ENCODE data around the gene ANKRD45. TPM values are rescaled to one million over a fixed set of nuclear protein-coding genes. Genes with fewer than 3 reads are reported as not detected.
"Not testable (repeated sequence)": the region's sequence is repeated elsewhere in the genome, so short reads cannot be mapped to it uniquely, and the experiment has no call there.

ANKRD45 gene
- total RNA-seq, 2 donors from 2014 or later, result 0.14 to 0.42 TPM

- no peak for DNase-seq (ENCODE audit: low spot score)
- intact Hi-C loops (cut with DNase I), result no loop called here
These were observed 20.6 kb downstream of the ANKRD45 start for GRCh38 chr1:173648880-173649605.

- DNase-seq (ENCODE audit: low spot score), result no peak
- intact Hi-C loops (cut with DNase I), result no loop called here
These were observed 23.0 kb downstream of the ANKRD45 start for GRCh38 chr1:173646656-173647055.

GRCh38 chr1:173642450-173643139 is 27.1 kb downstream of the ANKRD45 start:
- intact Hi-C loops (cut with DNase I), result loop anchor here in 1 of 2 donors (1.0 kb wide), 1 partner anchor 49 kb away; no protein-coding TSS in a partner anchor
- not testable (repeated sequence) for DNase-seq (ENCODE audit: low spot score)

- intact Hi-C loops (cut with DNase I), result no loop called here
- no peak for DNase-seq (ENCODE audit: low spot score)
These were observed 30.5 kb downstream of the ANKRD45 start for GRCh38 chr1:173639102-173639501.

- DNase-seq (ENCODE audit: low spot score), result no peak
- intact Hi-C loops (cut with DNase I), result no loop called here
These were observed 31.3 kb downstream of the ANKRD45 start for GRCh38 chr1:173638043-173639021.

GRCh38 chr1:173637236-173638042 is 32.2 kb downstream of the ANKRD45 start:
- DNase-seq (ENCODE audit: low spot score); intact Hi-C loops (cut with DNase I): not testable (repeated sequence)

GRCh38 chr1:173635116-173635515 is 34.5 kb downstream of the ANKRD45 start, which contains the start of gene TEX50:
TSS of gene TEX50 (plus strand) at chr1:173635338. CDS start at chr1:173635522, 184 bp downstream.
- DNase-seq (ENCODE audit: low spot score), result no peak
- intact Hi-C loops (cut with DNase I), result no loop called here

GRCh38 chr1:173628888-173629287 is 40.8 kb downstream of the ANKRD45 start:
- DNase-seq (ENCODE audit: low spot score), result no peak
- intact Hi-C loops (cut with DNase I), result no loop called here

GRCh38 chr1:173627269-173627668 is 42.4 kb downstream of the ANKRD45 start:
- DNase-seq (ENCODE audit: low spot score), result no peak
- intact Hi-C loops (cut with DNase I), result no loop called here

- intact Hi-C loops (cut with DNase I), result no loop called here
- DNase-seq (ENCODE audit: low spot score), result no peak
These were observed 52.8 kb downstream of the ANKRD45 start for GRCh38 chr1:173616859-173617258.

- DNase-seq (ENCODE audit: low spot score); intact Hi-C loops (cut with DNase I): not testable (repeated sequence)
These were observed 56.6 kb downstream of the ANKRD45 start for GRCh38 chr1:173613086-173613485.

GRCh38 chr1:173608503-173609216 is 61.0 kb downstream of the ANKRD45 start:
- intact Hi-C loops (cut with DNase I), result no loop called here
- no peak for DNase-seq (ENCODE audit: low spot score)

- intact Hi-C loops (cut with DNase I), result no loop called here
- no peak for DNase-seq (ENCODE audit: low spot score)
These were observed 66.5 kb downstream of the ANKRD45 start, which contains the start of gene SLC9C2 for GRCh38 chr1:173603056-173603591. TSS of gene SLC9C2 (minus strand) at chr1:173603072. CDS start at chr1:173601776, 1,296 bp downstream.

GRCh38 chr1:173601588-173601987 is 68.1 kb downstream of the ANKRD45 start:
- intact Hi-C loops (cut with DNase I), result no loop called here
- DNase-seq (ENCODE audit: low spot score), result no peak

- no peak for DNase-seq (ENCODE audit: low spot score)
- intact Hi-C loops (cut with DNase I), result no loop called here
These were observed 73.4 kb downstream of the ANKRD45 start for GRCh38 chr1:173596097-173596825.

- DNase-seq (ENCODE audit: low spot score); intact Hi-C loops (cut with DNase I): not testable (repeated sequence)
These were observed 78.5 kb downstream of the ANKRD45 start for GRCh38 chr1:173591138-173591537.

GRCh38 chr1:173590557-173590956 is 79.1 kb downstream of the ANKRD45 start:
- no peak for DNase-seq (ENCODE audit: low spot score)
- intact Hi-C loops (cut with DNase I), result no loop called here
